Ectodermal cell (in vitro differentiated cells): ENCODE measurements around the gene FANCL.
"Not testable (repeated sequence)": the region's sequence is repeated elsewhere in the genome, so short reads cannot be mapped to it uniquely, and the experiment has no call there.

Source experiments
- H3K27ac ChIP-seq: 2 replicates; pipeline ENCODE4 v1.7.0; 2013; ENCODE audit warnings: mild to moderate bottlenecking, low read depth, low read length; ENCODE audit not compliant: insufficient read depth, poor library complexity, severe bottlenecking
- H3K27me3 ChIP-seq: 2 replicates; pipeline ENCODE4 v1.7.0; 2013; ENCODE audit warnings: mild to moderate bottlenecking, low read length; ENCODE audit not compliant: insufficient read depth, control insufficient read depth, poor library complexity, severe bottlenecking
- H3K36me3 ChIP-seq: one replicate; pipeline ENCODE4 v1.7.0; 2013; ENCODE audit warnings: low read length; ENCODE audit not compliant: control insufficient read depth, insufficient read depth
- H3K4me1 ChIP-seq: one replicate; pipeline ENCODE4 v1.7.0; 2013; ENCODE audit warnings: low read length; ENCODE audit not compliant: control insufficient read depth, insufficient read depth
- H3K4me3 ChIP-seq: 2 replicates; pipeline ENCODE4 v1.7.0; 2013; ENCODE audit warnings: low read depth, low read length, control low read depth; ENCODE audit not compliant: insufficient read depth
- H3K9me3 ChIP-seq: 2 replicates; pipeline ENCODE4 v1.7.0; 2013; ENCODE audit warnings: mild to moderate bottlenecking, low read length, moderate library complexity; ENCODE audit not compliant: control insufficient read depth
- whole genome bisulfite sequencing, 2 experiments: methylation state at CpG; one replicate each; pipeline ENCODE4 v1.1.7; 2013; ENCODE audit warnings: missing lambda C conversion rate in 2 of 2; 5-methylcytosine and 5-hydroxymethylcytosine counted together

The FANCL gene

DNA sequence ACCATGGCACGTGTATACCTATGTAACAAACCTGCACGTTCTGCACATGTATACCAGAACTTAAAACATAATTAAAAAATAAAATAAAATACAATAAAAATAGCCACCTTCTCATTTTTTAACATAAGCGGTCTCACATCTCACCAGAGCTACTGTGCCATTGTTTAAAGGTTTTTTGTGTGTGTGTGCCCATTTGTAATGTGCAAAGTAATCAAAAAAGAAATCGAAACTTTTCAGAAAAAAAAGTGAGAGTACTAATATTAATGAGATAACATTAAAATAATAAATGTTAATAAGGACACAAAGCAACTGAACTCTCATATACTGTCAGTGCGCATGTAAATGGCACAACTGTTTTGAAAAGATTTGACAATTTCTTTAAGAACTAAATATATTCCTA, 60.5 kb downstream of the FANCL start:
- Histone ChIP-seq H3K36me3 (no peaks in the 10 kb centered on the region), H3K27me3 (no peaks in the 10 kb centered on the region), H3K4me1 (no peaks in the 10 kb centered on the region), H3K9me3 (no peaks in the 10 kb centered on the region), H3K4me3 (no peak overlapping the region), H3K27ac (no peak overlapping the region)
- 90 to 97% methylated on average over 1 to 3 of the region's 5 CpGs for WGBS, 2 experiments

DNA sequence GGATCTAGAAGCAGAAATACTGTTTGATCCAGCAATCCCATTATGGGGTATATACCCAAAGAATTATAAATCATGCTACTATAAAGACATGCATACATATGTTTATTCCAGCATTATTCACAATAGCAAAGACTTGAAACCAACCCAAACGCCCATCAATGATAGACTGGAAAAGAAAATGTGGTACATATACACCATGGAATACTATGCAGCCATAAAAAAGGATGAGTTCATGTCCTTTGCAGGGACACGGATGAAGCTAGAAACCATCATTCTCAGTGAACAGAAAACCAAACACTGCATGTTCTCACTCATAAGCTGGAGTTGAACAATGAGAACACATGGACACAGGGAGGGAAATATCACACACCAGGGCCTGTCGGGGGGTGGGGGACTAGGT, 61.0 kb downstream of the FANCL start:
- H3K36me3 ChIP-seq, H3K9me3 ChIP-seq, H3K27ac ChIP-seq, H3K4me3 ChIP-seq, H3K4me1 ChIP-seq, H3K27me3 ChIP-seq: not testable (repeated sequence)
- WGBS, 2 experiments = 93 to 100% methylated on average over 3 of the region's 3 CpGs

DNA sequence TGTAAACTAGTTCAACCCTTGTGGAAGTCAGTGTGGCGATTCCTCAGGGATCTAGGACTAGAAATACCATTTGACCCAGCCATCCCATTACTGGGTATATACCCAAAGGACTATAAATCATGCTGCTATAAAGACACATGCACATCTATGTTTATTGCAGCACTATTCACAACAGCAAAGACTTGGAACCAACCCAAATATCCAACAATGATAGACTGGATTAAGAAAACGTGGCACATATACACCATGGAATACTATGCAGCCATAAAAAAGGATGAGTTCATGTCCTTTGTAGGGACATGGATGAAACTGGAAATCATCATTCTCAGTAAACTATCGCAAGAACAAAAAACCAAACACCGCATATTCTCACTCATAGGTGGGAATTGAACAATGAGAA, 63.9 kb downstream of the FANCL start:
- H3K9me3 ChIP-seq, H3K27me3 ChIP-seq, H3K4me1 ChIP-seq, H3K36me3 ChIP-seq, H3K4me3 ChIP-seq, H3K27ac ChIP-seq: not testable (repeated sequence)
- 100% methylated on average over 1 of the region's 4 CpGs; no CpG with 5 or more reads in 1 of the 2 experiments for WGBS, 2 experiments

DNA sequence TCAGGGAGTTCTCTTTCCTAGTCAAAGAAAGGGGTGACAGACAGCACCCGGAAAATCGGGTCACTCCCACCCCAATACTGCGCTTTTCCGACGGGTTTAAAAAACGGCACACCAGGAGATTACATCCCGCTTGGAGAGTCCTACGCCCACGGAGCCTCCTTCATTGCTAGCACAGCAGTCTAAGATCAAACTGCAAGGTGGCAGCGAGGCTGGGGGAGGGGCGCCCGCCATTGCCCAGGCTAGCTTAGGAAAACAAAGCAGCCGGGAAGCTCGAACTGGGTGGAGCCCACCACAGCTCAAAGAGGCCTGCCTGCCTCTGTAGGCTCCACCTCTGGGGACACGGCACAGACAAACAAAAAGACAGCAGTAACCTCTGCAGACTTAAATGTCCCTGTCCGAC, 69.3 kb downstream of the FANCL start:
- not testable (repeated sequence) for H3K36me3 ChIP-seq, H3K27me3 ChIP-seq, H3K4me3 ChIP-seq, H3K4me1 ChIP-seq, H3K27ac ChIP-seq, H3K9me3 ChIP-seq
- WGBS, 2 experiments = 88 to 91% methylated on average over 16 of the region's 16 CpGs

DNA sequence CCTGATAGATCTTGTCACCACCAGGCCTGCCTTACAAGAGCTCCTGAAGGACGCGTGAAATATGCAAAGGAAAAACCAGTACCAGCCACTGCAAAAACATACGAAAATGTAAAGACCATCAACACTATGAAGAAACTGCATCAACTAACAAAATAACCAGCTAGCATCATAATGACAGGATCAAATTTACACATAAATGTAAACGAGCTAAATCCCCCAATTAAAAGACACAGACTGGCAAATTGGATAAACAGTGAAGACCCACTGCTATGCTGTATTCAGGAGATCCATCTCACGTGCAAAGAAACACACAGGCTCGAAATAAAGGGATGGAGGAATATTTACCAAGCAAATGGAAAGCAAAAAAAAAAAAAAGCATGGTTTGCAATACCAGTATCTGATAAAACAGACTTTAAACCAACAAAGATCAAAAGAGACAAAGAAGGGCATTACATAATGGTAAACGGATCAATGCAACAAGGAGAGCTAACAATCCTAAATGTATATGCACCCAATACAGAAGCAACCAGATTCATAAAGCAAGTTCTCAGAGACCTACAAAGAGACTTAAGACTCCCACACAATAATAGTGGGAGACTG, 70.7 kb downstream of the FANCL start:
- not testable (repeated sequence) for H3K4me3 ChIP-seq, H3K27me3 ChIP-seq, H3K36me3 ChIP-seq, H3K27ac ChIP-seq, H3K4me1 ChIP-seq, H3K9me3 ChIP-seq
- WGBS, 2 experiments = 88 to 90% methylated on average over 7 of the region's 7 CpGs

DNA sequence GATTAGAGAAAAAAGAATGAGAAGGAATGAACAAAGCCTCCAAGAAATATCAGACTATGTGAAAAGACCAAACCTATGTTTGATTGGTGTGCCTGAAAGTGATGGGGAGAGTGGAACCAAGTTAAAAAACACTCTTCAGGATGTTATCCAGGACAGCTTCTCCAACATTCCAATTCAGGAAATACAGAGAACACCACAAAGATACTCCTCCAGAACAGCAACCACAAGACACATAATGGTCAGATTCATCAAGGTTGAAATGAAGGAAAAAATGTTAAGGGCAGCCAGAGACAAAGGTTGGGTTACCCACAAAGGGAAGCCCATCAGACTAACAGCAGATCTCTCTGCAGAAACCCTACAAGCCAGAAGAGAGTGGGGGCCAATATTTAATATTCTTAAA, 71.3 kb downstream of the FANCL start:
- not testable (repeated sequence) for H3K4me1 ChIP-seq, H3K4me3 ChIP-seq, H3K9me3 ChIP-seq, H3K36me3 ChIP-seq, H3K27ac ChIP-seq, H3K27me3 ChIP-seq

DNA sequence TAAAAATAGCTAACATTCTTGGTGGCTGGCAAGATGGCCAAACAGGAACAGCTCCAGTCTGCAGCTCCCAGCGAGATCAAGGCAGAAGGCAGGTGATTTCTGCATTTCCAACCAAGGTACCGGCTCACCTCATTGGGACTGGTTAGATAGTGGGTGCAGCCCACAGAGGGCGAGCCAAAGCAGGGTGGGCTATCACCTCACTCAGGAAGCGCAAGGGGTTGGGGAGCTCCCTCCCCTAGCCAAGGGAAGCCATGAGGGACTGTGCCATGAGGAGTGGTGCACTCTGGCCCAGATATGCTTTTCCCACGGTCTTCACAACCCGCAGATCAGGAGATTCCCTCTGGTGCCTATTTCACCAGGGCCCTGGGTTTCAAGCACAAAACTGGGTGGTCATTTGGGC, 73.0 kb downstream of the FANCL start:
- H3K4me1 ChIP-seq, H3K36me3 ChIP-seq, H3K27ac ChIP-seq, H3K27me3 ChIP-seq, H3K9me3 ChIP-seq, H3K4me3 ChIP-seq: not testable (repeated sequence)
- 95 to 99% methylated on average over 6 of the region's 6 CpGs for WGBS, 2 experiments

DNA sequence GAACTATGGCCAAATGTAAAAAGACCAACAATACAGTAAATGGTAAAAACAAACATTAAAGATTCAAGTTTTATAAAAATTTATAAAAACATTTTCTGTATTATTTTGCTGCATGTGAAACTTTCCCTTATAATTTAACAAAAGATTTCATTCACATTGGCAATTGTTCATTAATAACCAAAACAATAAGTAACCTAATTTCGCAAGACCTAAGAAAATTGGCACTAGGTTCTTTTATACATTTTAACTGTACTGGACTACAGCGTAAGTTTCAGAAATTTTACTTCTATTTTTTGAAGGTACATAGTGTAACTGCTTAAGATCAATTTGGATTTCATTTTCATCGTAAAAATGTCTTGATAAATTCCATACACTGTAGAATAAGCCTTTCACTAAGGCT, 77.2 kb downstream of the FANCL start:
- Histone ChIP-seq H3K27ac (no peak overlapping the region), H3K9me3 (no peaks in the 10 kb centered on the region), H3K27me3 (no peaks in the 10 kb centered on the region), H3K36me3 (peaks cover 18% of the 10 kb centered on the region), H3K4me1 (no peaks in the 10 kb centered on the region), H3K4me3 (no peak overlapping the region)
- 93 to 96% methylated on average over 3 of the region's 3 CpGs for WGBS, 2 experiments

DNA sequence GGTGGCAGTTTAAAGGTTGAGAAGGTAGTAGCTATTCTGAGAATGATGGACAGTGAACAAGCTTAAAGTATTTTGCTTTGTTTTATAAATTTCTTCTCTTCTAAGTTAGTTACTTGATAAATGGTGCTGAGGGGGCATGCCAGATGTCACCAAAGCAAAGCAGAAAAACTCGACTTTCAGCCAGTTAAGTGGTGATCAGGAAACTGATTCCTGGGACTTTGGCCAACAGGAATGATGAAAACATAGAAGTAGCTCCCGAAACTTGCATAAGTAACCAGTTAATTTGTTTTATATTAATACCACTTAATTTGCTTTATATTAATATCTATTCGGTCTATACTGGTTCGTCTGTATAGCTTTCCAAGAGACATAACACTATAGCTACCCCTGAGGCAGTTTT, 82.6 kb downstream of the FANCL start:
- Histone ChIP-seq H3K4me3 (no peak overlapping the region), H3K27ac (no peak overlapping the region), H3K9me3 (no peaks in the 10 kb centered on the region), H3K27me3 (no peaks in the 10 kb centered on the region), H3K36me3 (peaks cover 21% of the 10 kb centered on the region), H3K4me1 (no peaks in the 10 kb centered on the region)
- WGBS, 2 experiments = 94 to 100% methylated on average over 4 of the region's 4 CpGs

DNA sequence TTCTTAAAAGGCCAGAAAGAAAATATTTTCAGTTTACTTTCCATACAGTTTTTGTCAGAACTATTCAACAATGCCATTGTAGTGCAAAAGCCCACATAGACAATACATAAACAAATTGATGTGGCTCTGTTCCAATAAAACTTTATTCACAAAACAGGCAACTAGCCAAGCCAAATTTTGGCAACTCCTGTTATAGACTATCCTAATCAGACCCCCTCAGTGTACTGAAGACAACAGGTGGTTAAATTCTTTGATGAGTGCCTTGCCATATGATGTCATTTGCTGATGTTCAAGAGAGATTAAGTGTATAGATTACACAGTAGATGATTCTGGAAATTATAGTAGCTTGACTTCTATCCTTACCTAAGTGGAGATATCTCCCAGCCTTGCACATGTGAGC, 83.4 kb downstream of the FANCL start:
- H3K27me3 ChIP-seq = no peaks in the 10 kb centered on the region
- H3K36me3 ChIP-seq = peaks cover 21% of the 10 kb centered on the region
- H3K27ac ChIP-seq = no peak overlapping the region
- H3K9me3 ChIP-seq = no peaks in the 10 kb centered on the region
- H3K4me3 ChIP-seq = no peak overlapping the region
- H3K4me1 ChIP-seq = no peaks in the 10 kb centered on the region

DNA sequence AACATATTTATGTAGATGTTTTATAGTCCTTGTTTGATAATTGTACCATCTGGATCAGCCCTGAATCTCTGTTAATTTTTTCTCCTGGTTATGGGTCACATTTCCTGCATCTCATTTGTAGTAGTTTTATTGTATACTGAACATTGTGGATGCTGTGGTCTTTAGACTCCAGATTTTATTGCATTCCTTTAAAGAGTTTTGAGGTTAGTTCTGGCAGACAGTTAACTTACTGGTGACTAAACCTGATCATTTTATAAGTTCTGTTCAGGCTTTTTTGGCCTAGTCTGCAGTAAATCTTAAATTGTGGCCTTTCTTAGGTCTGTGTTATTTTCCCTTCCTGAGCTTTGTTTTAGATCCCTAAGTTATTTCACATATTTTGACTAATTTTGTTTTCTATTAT, 84.3 kb downstream of the FANCL start:
- Histone ChIP-seq H3K4me1 (no peaks in the 10 kb centered on the region), H3K9me3 (no peaks in the 10 kb centered on the region), H3K27ac (no peak overlapping the region)

More for the DNA sequence above, 84.3 kb downstream of the FANCL start:
- H3K36me3 ChIP-seq = peaks cover 18% of the 10 kb centered on the region
- H3K27me3 ChIP-seq = no peaks in the 10 kb centered on the region
- H3K4me3 ChIP-seq = no peak overlapping the region
